H1 (cell line): ENCODE data around the gene DPP3. TPM values are rescaled to one million over a fixed set of nuclear protein-coding genes. Genes with fewer than 3 reads are reported as not detected.
A peak's percentile ranks its signal among the peaks of the same experiment; 100 is the strongest.

Experiments
- CTCF ChIA-PET: fragments of 300-600 bp; sonication (Branson Sonifier 250); formaldehyde crosslinking; loops from one replicate; lab custom pipeline; 2021; ENCODE audit not compliant: partially characterized antibody; lab: Charles Lee
- POLR2A ChIA-PET: fragments of 300-600 bp; sonication (Branson Sonifier 250); formaldehyde crosslinking; loops from one replicate; lab custom pipeline; 2021; ENCODE audit warnings: inconsistent platforms; ENCODE audit not compliant: partially characterized antibody; lab: Charles Lee
- DNase-seq, 2 experiments: peaks; one replicate each; pipeline versions ENCODE4 v3.0.0 to v3.0.0-alpha.2; 2010 to 2022; ENCODE audit warnings: low spot score in 2 of 2, low read depth in 1 of 2, mixed read lengths in 1 of 2
- FAIRE-seq: peaks from 2 replicates; lab custom pipeline; 2011; peaks lifted over from hg19 to GRCh38; lab: Jason Lieb, UNC
- H2AFZ ChIP-seq: 2 replicates; pipeline ENCODE4 v1.8.1; 2012; ENCODE audit warnings: low read length, inconsistent platforms
- H2AK5ac ChIP-seq: 2 replicates; pipeline ENCODE4 v1.6.1; 2013; ENCODE audit warnings: low read depth, low read length
- H2BK120ac ChIP-seq: replicated peaks from 2 replicates; pipeline ENCODE3; 2013; ENCODE audit warnings: low read depth, low read length, inconsistent platforms
- H2BK12ac ChIP-seq: 2 replicates; pipeline ENCODE4 v1.6.1; 2013; ENCODE audit warnings: low read depth, low read length
- H2BK15ac ChIP-seq: 2 replicates; pipeline ENCODE4 v1.6.1; 2013; ENCODE audit warnings: low read length
- H2BK20ac ChIP-seq: 2 replicates; pipeline ENCODE4 v1.6.1; 2013; ENCODE audit warnings: low read length
- H2BK5ac ChIP-seq: 2 replicates; pipeline ENCODE4 v1.6.1; 2013; ENCODE audit warnings: low read depth, low read length
- H3K14ac ChIP-seq: 2 replicates; pipeline ENCODE4 v1.6.1; 2013; ENCODE audit warnings: inconsistent platforms; ENCODE audit not compliant: insufficient read length
- H3K18ac ChIP-seq: 2 replicates; pipeline ENCODE4 v1.6.1; 2013; ENCODE audit warnings: low read length; ENCODE audit errors: extremely low read depth
- H3K23ac ChIP-seq: 2 replicates; pipeline ENCODE4 v1.6.1; 2013; ENCODE audit warnings: inconsistent platforms; ENCODE audit not compliant: insufficient read length
- H3K23me2 ChIP-seq: 2 replicates; pipeline ENCODE4 v1.6.1; 2013; ENCODE audit warnings: low read depth, low read length
- H3K27ac ChIP-seq: 2 replicates; pipeline ENCODE4 v1.6.1; 2011; ENCODE audit warnings: low read depth, low read length, inconsistent platforms
- H3K27me3 ChIP-seq, 4 experiments: replicated peaks in 1 of 4; 1 replicate in 1 of 4; 2 replicates in 3 of 4; pipeline versions ENCODE4 v1.6.1 to v1.8.1; 2011 to 2013; ENCODE audit warnings: low read length in 3 of 4, mild to moderate bottlenecking in 3 of 4, inconsistent platforms in 2 of 4, mixed read lengths in 2 of 4, moderate library complexity in 1 of 4; ENCODE audit not compliant: control insufficient read depth in 3 of 4, insufficient read depth in 3 of 4; ENCODE audit errors: extremely low read depth in 1 of 4
- H3K36me3 ChIP-seq, 4 experiments: 2 replicates each; pipeline versions ENCODE4 v1.6.1 to v1.8.1; 2011 to 2013; ENCODE audit warnings: mild to moderate bottlenecking in 4 of 4, low read length in 3 of 4, moderate library complexity in 2 of 4, control low read depth in 1 of 4, inconsistent platforms in 1 of 4; ENCODE audit not compliant: insufficient read depth in 4 of 4, control insufficient read depth in 2 of 4
- H3K4ac ChIP-seq: replicated peaks from 2 replicates; pipeline ENCODE3; 2013; ENCODE audit warnings: low read length, low read depth, mixed read lengths, inconsistent platforms; ENCODE audit not compliant: insufficient read length
- H3K4me1 ChIP-seq, 4 experiments: replicated peaks in 1 of 4; 1 replicate in 1 of 4; 2 replicates in 3 of 4; pipeline versions ENCODE4 v1.6.1 to v1.8.1; 2011 to 2013; ENCODE audit warnings: low read length in 3 of 4, inconsistent platforms in 2 of 4, mixed read lengths in 1 of 4; ENCODE audit not compliant: insufficient read depth in 4 of 4, control insufficient read depth in 3 of 4
- H3K4me2 ChIP-seq, 2 experiments: 2 replicates each; pipeline versions ENCODE4 v1.6.1 to v1.8.1; 2011 to 2013; ENCODE audit warnings: low read depth in 2 of 2, low read length in 2 of 2, control low read depth in 1 of 2, inconsistent platforms in 1 of 2, mild to moderate bottlenecking in 1 of 2; ENCODE audit not compliant: insufficient read depth in 1 of 2
- H3K4me3 ChIP-seq, 4 experiments: fragments of 200-600, 300-600 bp in 1 of 4; sonication (generic), shearing (Covaris generic), sonication (Bioruptor Twin) in 1 of 4; 2 replicates each; pipeline versions ENCODE4 v1.5.1 to v1.8.1; 2011 to 2016; ENCODE audit warnings: low read length in 4 of 4, low read depth in 3 of 4, control low read depth in 2 of 4, inconsistent platforms in 2 of 4, mild to moderate bottlenecking in 2 of 4, mixed read lengths in 1 of 4, moderate library complexity in 1 of 4; ENCODE audit not compliant: insufficient read depth in 2 of 4; ENCODE audit errors: extremely low read depth in 1 of 4
- H3K56ac ChIP-seq: replicated peaks from 2 replicates; pipeline ENCODE3; 2013; ENCODE audit warnings: low read depth, mild to moderate bottlenecking, mixed read lengths, low read length, inconsistent platforms; ENCODE audit not compliant: insufficient read length
- H3K79me1 ChIP-seq: 2 replicates; pipeline ENCODE4 v1.6.1; 2013; ENCODE audit warnings: low read depth, low read length, control low read depth
- H3K79me2 ChIP-seq, 2 experiments: 2 replicates each; pipeline versions ENCODE4 v1.6.1 to v1.8.1; 2012 to 2013; ENCODE audit warnings: low read length in 2 of 2, mild to moderate bottlenecking in 2 of 2, inconsistent platforms in 1 of 2; ENCODE audit not compliant: insufficient read depth in 2 of 2, control insufficient read depth in 1 of 2
- H3K9ac ChIP-seq, 4 experiments: replicated peaks in 1 of 4; 1 replicate in 1 of 4; 2 replicates in 3 of 4; pipeline versions ENCODE4 v1.6.1 to v1.8.1; 2011 to 2013; ENCODE audit warnings: low read depth in 3 of 4, low read length in 3 of 4, control low read depth in 2 of 4, mild to moderate bottlenecking in 2 of 4, moderate library complexity in 2 of 4, inconsistent platforms in 1 of 4; ENCODE audit errors: extremely low read depth in 1 of 4
- H3K9me3 ChIP-seq, 2 experiments: 2 replicates each; pipeline versions ENCODE4 v1.6.1 to v1.8.1; 2012 to 2013; ENCODE audit warnings: mild to moderate bottlenecking in 2 of 2, moderate library complexity in 2 of 2, control low read depth in 1 of 2, inconsistent platforms in 1 of 2, low read depth in 1 of 2, low read length in 1 of 2, mixed read lengths in 1 of 2; ENCODE audit not compliant: insufficient read depth in 2 of 2
- H4K20me1 ChIP-seq, 2 experiments: replicated peaks in 1 of 2; 2 replicates each; pipeline versions ENCODE3 to v1.8.1; 2011 to 2013; ENCODE audit warnings: inconsistent platforms in 2 of 2, low read length in 2 of 2, mild to moderate bottlenecking in 1 of 2; ENCODE audit not compliant: insufficient read depth in 2 of 2, control insufficient read depth in 1 of 2
- H4K5ac ChIP-seq: 2 replicates; pipeline ENCODE4 v1.6.1; 2013; ENCODE audit warnings: low read length, low read depth, mixed read lengths, inconsistent platforms; ENCODE audit not compliant: insufficient read length
- H4K8ac ChIP-seq: 2 replicates; pipeline ENCODE4 v1.8.0; 2013; ENCODE audit warnings: mild to moderate bottlenecking, moderate library complexity, low read length, inconsistent platforms; ENCODE audit not compliant: insufficient read depth; ENCODE audit errors: extremely low read depth
- H4K91ac ChIP-seq: replicated peaks from 2 replicates; pipeline ENCODE3; 2013; ENCODE audit warnings: low read length, mixed read lengths, inconsistent platforms; ENCODE audit not compliant: insufficient read length
- GABPA ChIP-seq: IDR thresholded peaks from 2 replicates; pipeline ENCODE4 v1.6.1; 2011; ENCODE audit warnings: mild to moderate bottlenecking, low read length, moderate library complexity, borderline replicate concordance; ENCODE audit not compliant: insufficient read depth
- YY1 ChIP-seq: IDR thresholded peaks from 2 replicates; pipeline ENCODE4 v1.6.1; 2011; ENCODE audit warnings: low read depth, mild to moderate bottlenecking, low read length
- WGBS, 2 experiments: shearing (Covaris generic) in 1 of 2; methylation state at CpG; one replicate each; pipeline versions ENCODE4 v1.1.6 to v1.1.7; 2013 to 2015; ENCODE audit warnings: low lambda C conversion rate in 2 of 2, mixed read lengths in 2 of 2, inconsistent platforms in 1 of 2, low coverage in 1 of 2, missing lambda C conversion rate in 1 of 2; ENCODE audit not compliant: insufficient replicate concordance in 2 of 2, insufficient coverage in 1 of 2, insufficient read length in 1 of 2; ENCODE audit errors: extremely low coverage in 1 of 2, missing lambda C conversion rate in 1 of 2; 5-methylcytosine and 5-hydroxymethylcytosine counted together
- polyA plus RNA-seq, 7 experiments: library from polyadenylated mRNA; depleted of rRNA in 3 of 7; stranded (reverse) in 5 of 7; unstranded in 2 of 7; fragments of >200 nt in 5 of 7; fragments of 200-250 nt in 2 of 7; gene quantifications; 1 replicate in 5 of 7; 2 replicates in 1 of 7; 4 replicates in 1 of 7; pipeline versions ENCODE4 v1.2.1 to v1.2.3, GENCODE V29; 2011 to 2013; ENCODE audit warnings: missing spikeins in 2 of 7, mixed read lengths in 2 of 7
- total RNA-seq: library from RNA; stranded (reverse); fragmentation: NEBNext Ultra II Directional; extraction: Animal tissue kit (Norgen Biotek cat#: 25700); gene quantifications from 2 replicates; pipeline ENCODE4 v1.2.1, GENCODE V29; 2021
- TF ChIP-seq, protein P1 (sequence below): IDR thresholded peaks from 2 replicates; pipeline ENCODE4 v1.6.1; 2011; ENCODE audit warnings: low read depth, mild to moderate bottlenecking, low read length; ENCODE audit not compliant: insufficient read depth

DPP3 gene
- total and polyA plus RNA-seq, 2 of the 8 experiments (the other 6 are each of a cell fraction or from before 2014, with no cell fraction given): 75.1 to 82.7 TPM

- DNase-seq (no peak), FAIRE-seq (no peak)
- ChIA-PET CTCF (interaction anchor here (0.8 to 1.0 kb wide), 2 partner anchors 38 to 166 kb away, joined by 3 read pairs; no protein-coding TSS in a partner anchor), POLR2A (interaction anchor here (0.6 to 4.8 kb wide), 9 partner anchors 9 to 151 kb away, joined by 3 to 23 read pairs (median 4); partner anchors contain the start of genes ACTN3, BBS1, DPP3 and ZDHHC24)
- H2BK120ac ChIP-seq: no peak overlapping the region
- H4K5ac ChIP-seq: no peak overlapping the region
- H3K36me3 ChIP-seq: peaks cover 0 to 3% (median 1%) of the 10 kb centered on the region in 4 experiments; a peak in 3 of 8 replicates
- no peaks in the 10 kb centered on the region for H3K79me2 ChIP-seq
- WGBS, 2 experiments: 86% methylated on average over 9 of the region's 10 CpGs; no CpG with 5 or more reads in 1 of the 2 experiments
- no peaks in the 10 kb centered on the region for H4K20me1 ChIP-seq
- no peak overlapping the region for H2AFZ ChIP-seq
- H3K9ac ChIP-seq: no peak overlapping the region
- H2BK15ac ChIP-seq: no peak overlapping the region
- peaks cover 2% of the 10 kb centered on the region; the same call in 1 of the 2 replicates for H3K79me1 ChIP-seq
- no peak overlapping the region for H3K14ac ChIP-seq
- no peak overlapping the region for H4K91ac ChIP-seq
- no peak overlapping the region for H3K4ac ChIP-seq
- no peak overlapping the region for H3K4me2 ChIP-seq
- H2BK5ac ChIP-seq: no peak overlapping the region
- no peaks in the 10 kb centered on the region for H3K23me2 ChIP-seq
- H4K8ac ChIP-seq: no peak overlapping the region
- no peaks in the 10 kb centered on the region for H3K9me3 ChIP-seq
- H3K27me3 ChIP-seq: no peaks in the 10 kb centered on the region
- no peak overlapping the region for H2BK12ac ChIP-seq
- H3K4me1 ChIP-seq: peaks cover 0 to 2% (median 0%) of the 10 kb centered on the region in 4 experiments; a peak in 1 of 7 replicates
- H3K23ac ChIP-seq: no peak overlapping the region
- peak overlapping the region; percentile 41; the same call in 1 of the 2 replicates for H2AK5ac ChIP-seq
- H3K18ac ChIP-seq: no peak overlapping the region
- no peak overlapping the region for H3K56ac ChIP-seq
- no peak overlapping the region for H3K4me3 ChIP-seq
- H2BK20ac ChIP-seq: no peak overlapping the region
- no peak overlapping the region for H3K27ac ChIP-seq
- no peak for TF ChIP-seq YY1
- TF ChIP-seq GABPA: no peak
- TF ChIP-seq, protein P1, sequence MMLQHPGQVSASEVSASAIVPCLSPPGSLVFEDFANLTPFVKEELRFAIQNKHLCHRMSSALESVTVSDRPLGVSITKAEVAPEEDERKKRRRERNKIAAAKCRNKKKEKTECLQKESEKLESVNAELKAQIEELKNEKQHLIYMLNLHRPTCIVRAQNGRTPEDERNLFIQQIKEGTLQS: no peak
Observed at GRCh38 chr11:66529069-66529468, 48.8 kb downstream of the DPP3 start.
